ENCODE data around the gene CDC25B. TPM values are rescaled to one million over a fixed set of nuclear protein-coding genes. Genes with fewer than 3 reads are reported as not detected.

The CDC25B gene
- total and polyA plus RNA-seq, 2 of the 13 experiments (the other 11 are each of a cell fraction or from before 2014, with no cell fraction given): 14.5 to 19.4 TPM

- Histone ChIP-seq H4K20me1 (ENCODE audit: insufficient read depth, low read length) (peaks cover 5% of the 10 kb centered on the region; the same call in 1 of the 2 replicates), H3K79me2 (ENCODE audit: insufficient read depth, low read length) (peaks cover 9% of the 10 kb centered on the region), H3K36me3 (replicated peaks in 1 of 2; ENCODE audit: control insufficient read depth in 1 of 2, insufficient read depth in 2 of 2, low read length in 2 of 2) (no peaks in the 10 kb centered on the region), H3K27me3 (ENCODE audit: control insufficient read depth in 1 of 2, insufficient read depth in 2 of 2, low read length in 2 of 2) (peaks cover 0 to 23% of the 10 kb centered on the region in 2 experiments; a peak in 4 of 5 replicates), H3K4me1 (ENCODE audit: insufficient read depth, low read length) (peaks cover 81% of the 10 kb centered on the region), H3K9ac (ENCODE audit: insufficient read depth, low read depth, low read length) (no peak overlapping the region), H3K27ac (ENCODE audit: extremely low read length, insufficient read depth, low read length) (no peak overlapping the region), H2AFZ (ENCODE audit: low read length) (no peak overlapping the region), H3K9me3 (ENCODE audit: low read length) (no peaks in the 10 kb centered on the region), H3K4me3 (replicated peaks in 1 of 3; ENCODE audit: insufficient read depth in 1 of 3, low read depth in 2 of 3, low read length in 3 of 3) (no peak overlapping the region), H3K4me2 (ENCODE audit: low read depth, low read length) (peak overlapping the region; percentile 94)
- in situ Hi-C loops (cut with HindIII; ENCODE audit: extremely low pct_ligation_motif_present, low pct_unique_long_range_greater_than_20kb): loop anchor here (5.0 kb wide), 1 partner anchor 33 kb away; no protein-coding TSS in a partner anchor
- ChIA-PET POLR2A (interaction anchor here (7.6 to 10.4 kb wide), 2 partner anchors 16 to 35 kb away, joined by 74 to 134 read pairs; partner anchors contain the start of genes ADISSP and AP5S1), CTCF (ENCODE audit: low intra/inter-chr PET ratio, low total read pairs) (no interaction called here)
- WGBS (ENCODE audit: low lambda C conversion rate): 95% methylated on average over 11 of the region's 17 CpGs
- intact Hi-C loops (cut with micrococcal nuclease; ENCODE audit: unreplicated experiment): loop anchor here (5.0 kb wide), 1 partner anchor 308 kb away; no protein-coding TSS in a partner anchor
- DNase-seq (ENCODE audit: low spot score) (no peak), FAIRE-seq (no peak), ATAC-seq (no peak)
- TSS peak; percentile 90 for BruUV-seq (replicated peaks)
- TF ChIP-seq ZBTB2 (CRISPR knock-in tag; IDR thresholded peaks at IDR 0.05; ENCODE audit: low read depth) (no peak), ZNF598 (CRISPR knock-in tag; IDR thresholded peaks at IDR 0.05; ENCODE audit: borderline replicate concordance) (no peak), ZNF510 (CRISPR knock-in tag; IDR thresholded peaks at IDR 0.05; ENCODE audit: low read depth) (no peak), NCOA2 (CRISPR knock-in tag; IDR thresholded peaks at IDR 0.05) (no peak), HNRNPL (IDR thresholded peaks at IDR 0.05; ENCODE audit: low read depth, low read length) (peak; percentile 86; the same call in 1 of the 2 replicates), RBM22 (optimal IDR thresholded peaks at IDR 0.05; ENCODE audit: low read length) (peak; percentile 27), ZNF777 (CRISPR knock-in tag; IDR thresholded peaks at IDR 0.05) (no peak), ZNF30 (CRISPR knock-in tag; IDR thresholded peaks at IDR 0.05) (no peak), ZNF124 (CRISPR knock-in tag; IDR thresholded peaks at IDR 0.05) (no peak), ATRX (CRISPR knock-in tag; IDR thresholded peaks at IDR 0.05; ENCODE audit: borderline replicate concordance) (no peak), RBFOX2 (IDR thresholded peaks at IDR 0.05; ENCODE audit: low read depth, low read length) (peak; percentile 43; the same call in 1 of the 2 replicates), SRY (CRISPR knock-in tag; IDR thresholded peaks at IDR 0.05) (0 out of 2 replicates have a peak, but pooled peaks have one; percentile 49), ONECUT2 (CRISPR knock-in tag; IDR thresholded peaks at IDR 0.05) (no peak), POGZ (CRISPR knock-in tag; IDR thresholded peaks at IDR 0.05) (no peak), ZNF788 (CRISPR knock-in tag; IDR thresholded peaks at IDR 0.05; ENCODE audit: borderline replicate concordance) (0 out of 2 replicates have a peak, but pooled peaks have one; percentile 23), CERS6 (CRISPR knock-in tag; IDR thresholded peaks at IDR 0.05) (no peak), TEAD3 (CRISPR knock-in tag; optimal IDR thresholded peaks at IDR 0.05; ENCODE audit: borderline replicate concordance) (peak; percentile 22), SP5 (CRISPR knock-in tag; IDR thresholded peaks at IDR 0.05; ENCODE audit: borderline replicate concordance, low read depth) (no peak), ZMYM3 (CRISPR knock-in tag; IDR thresholded peaks at IDR 0.05) (no peak)
- TF ChIP-seq, protein P1, sequence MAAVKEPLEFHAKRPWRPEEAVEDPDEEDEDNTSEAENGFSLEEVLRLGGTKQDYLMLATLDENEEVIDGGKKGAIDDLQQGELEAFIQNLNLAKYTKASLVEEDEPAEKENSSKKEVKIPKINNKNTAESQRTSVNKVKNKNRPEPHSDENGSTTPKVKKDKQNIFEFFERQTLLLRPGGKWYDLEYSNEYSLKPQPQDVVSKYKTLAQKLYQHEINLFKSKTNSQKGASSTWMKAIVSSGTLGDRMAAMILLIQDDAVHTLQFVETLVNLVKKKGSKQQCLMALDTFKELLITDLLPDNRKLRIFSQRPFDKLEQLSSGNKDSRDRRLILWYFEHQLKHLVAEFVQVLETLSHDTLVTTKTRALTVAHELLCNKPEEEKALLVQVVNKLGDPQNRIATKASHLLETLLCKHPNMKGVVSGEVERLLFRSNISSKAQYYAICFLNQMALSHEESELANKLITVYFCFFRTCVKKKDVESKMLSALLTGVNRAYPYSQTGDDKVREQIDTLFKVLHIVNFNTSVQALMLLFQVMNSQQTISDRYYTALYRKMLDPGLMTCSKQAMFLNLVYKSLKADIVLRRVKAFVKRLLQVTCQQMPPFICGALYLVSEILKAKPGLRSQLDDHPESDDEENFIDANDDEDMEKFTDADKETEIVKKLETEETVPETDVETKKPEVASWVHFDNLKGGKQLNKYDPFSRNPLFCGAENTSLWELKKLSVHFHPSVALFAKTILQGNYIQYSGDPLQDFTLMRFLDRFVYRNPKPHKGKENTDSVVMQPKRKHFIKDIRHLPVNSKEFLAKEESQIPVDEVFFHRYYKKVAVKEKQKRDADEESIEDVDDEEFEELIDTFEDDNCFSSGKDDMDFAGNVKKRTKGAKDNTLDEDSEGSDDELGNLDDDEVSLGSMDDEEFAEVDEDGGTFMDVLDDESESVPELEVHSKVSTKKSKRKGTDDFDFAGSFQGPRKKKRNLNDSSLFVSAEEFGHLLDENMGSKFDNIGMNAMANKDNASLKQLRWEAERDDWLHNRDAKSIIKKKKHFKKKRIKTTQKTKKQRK (IDR thresholded peaks at IDR 0.05; ENCODE audit: low read length): no peak
These were observed 11.8 kb upstream of the CDC25B start for GRCh38 chr20:3784216-3784853.

All from HepG2 (cell line).